Cardiac muscle cell (in vitro differentiated cells and primary cell): ENCODE measurements around the gene RC3H2. TPM values are rescaled to one million over a fixed set of nuclear protein-coding genes. Genes with fewer than 3 reads are reported as not detected.
"Not testable (repeated sequence)": the region's sequence is repeated elsewhere in the genome, so short reads cannot be mapped to it uniquely, and the experiment has no call there.

Experiments used
- DNase-seq, 2 donors: peaks; one replicate each; pipeline versions ENCODE4 v3.0.0 to v3.0.0-alpha.2; 2010 to 2017; ENCODE audit warnings: low read depth in 1 of 2, low spot score in 1 of 2
- H3K27ac ChIP-seq: fragments of 200-600 bp; sonication (generic); 2 replicates; pipeline ENCODE4 v1.5.1; 2016
- H3K27me3 ChIP-seq: fragments of 200-600 bp; sonication (generic); 2 replicates; pipeline ENCODE4 v1.6.0; 2016; ENCODE audit warnings: control low read depth
- H3K36me3 ChIP-seq: fragments of 200-600 bp; sonication (generic); 2 replicates; pipeline ENCODE4 v1.5.1; 2016; ENCODE audit warnings: control low read depth
- H3K4me1 ChIP-seq: fragments of 200-600 bp; sonication (generic); 2 replicates; pipeline ENCODE4 v1.8.1; 2017; ENCODE audit warnings: low read depth, mild to moderate bottlenecking, mixed run types
- H3K4me3 ChIP-seq: fragments of 200-600 bp; sonication (generic); 2 replicates; pipeline ENCODE4 v1.5.1; 2016; ENCODE audit warnings: mild to moderate bottlenecking
- H3K9me3 ChIP-seq: fragments of 200-600 bp; sonication (generic); 2 replicates; pipeline ENCODE4 v1.5.1; 2017; ENCODE audit warnings: low read depth, mild to moderate bottlenecking, control low read depth
- CTCF ChIP-seq: IDR thresholded peaks from 2 replicates; pipeline ENCODE4 v1.5.1; 2012; ENCODE audit warnings: low read depth, mild to moderate bottlenecking, low read length
- polyA plus RNA-seq: library from polyadenylated mRNA; unstranded; fragments of >200 nt; fragmentation: Nextera tagmentation; extraction: Ambion mirVana; gene quantifications from 2 replicates; pipeline ENCODE4 v1.2.1, GENCODE V29; 2016
- total RNA-seq: library from RNA; depleted of rRNA; stranded (reverse); fragments of >200 nt; gene quantifications from 2 replicates; pipeline ENCODE4 v1.2.3, GENCODE V29; 2016

RC3H2 gene
- total and polyA plus RNA-seq, 2 experiments from 2014 or later: 31.1 to 57.7 TPM

- H3K27me3 ChIP-seq: no peaks in the 10 kb centered on the region
- DNase-seq: no peak
- H3K36me3 ChIP-seq: peaks cover 21% of the 10 kb centered on the region
- no peak overlapping the region for H3K4me3 ChIP-seq
- H3K4me1 ChIP-seq: peaks cover 10% of the 10 kb centered on the region
- no peak overlapping the region for H3K27ac ChIP-seq
- no peak for TF ChIP-seq CTCF
- no peaks in the 10 kb centered on the region for H3K9me3 ChIP-seq
Observed at GRCh38 chr9:122897969-122898368, 7.2 kb downstream of the RC3H2 start.

GRCh38 chr9:122888480-122888879 is 16.7 kb downstream of the RC3H2 start:
- no peaks in the 10 kb centered on the region for H3K9me3 ChIP-seq
- no peak overlapping the region for H3K4me3 ChIP-seq
- TF ChIP-seq CTCF: no peak
- no peaks in the 10 kb centered on the region for H3K27me3 ChIP-seq
- no peaks in the 10 kb centered on the region for H3K4me1 ChIP-seq
- DNase-seq: no peak
- H3K27ac ChIP-seq: no peak overlapping the region
- peaks cover 57% of the 10 kb centered on the region for H3K36me3 ChIP-seq

DNA sequence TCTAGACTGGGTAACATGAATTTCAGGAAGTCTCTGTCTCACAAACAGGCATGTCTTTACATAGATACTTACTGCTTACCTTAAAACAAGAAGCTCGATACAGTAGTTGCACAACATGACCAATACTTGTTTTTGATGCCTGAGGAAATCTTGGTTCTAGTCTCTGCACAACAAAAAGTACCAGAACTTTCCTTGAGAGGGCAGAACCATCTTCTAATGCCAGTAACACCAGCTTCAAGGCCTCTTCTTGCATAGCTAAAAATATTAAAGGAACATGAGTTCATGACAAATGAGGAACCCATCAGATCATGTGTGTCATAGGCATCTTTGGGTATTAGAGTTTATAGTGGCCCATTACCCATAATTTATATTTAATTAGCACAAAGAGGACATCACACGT is 22.0 kb downstream of the RC3H2 start:
- Histone ChIP-seq H3K9me3 (no peaks in the 10 kb centered on the region), H3K27ac (peak overlapping the region; percentile 57), H3K27me3 (no peaks in the 10 kb centered on the region), H3K4me3 (no peak overlapping the region), H3K36me3 (peaks cover 46% of the 10 kb centered on the region), H3K4me1 (peaks cover 11% of the 10 kb centered on the region)
- DNase-seq: no peak
- TF ChIP-seq CTCF: no peak

GRCh38 chr9:122879443-122879842 is 25.7 kb downstream of the RC3H2 start:
- H3K36me3 ChIP-seq: peaks cover 63% of the 10 kb centered on the region

DNA sequence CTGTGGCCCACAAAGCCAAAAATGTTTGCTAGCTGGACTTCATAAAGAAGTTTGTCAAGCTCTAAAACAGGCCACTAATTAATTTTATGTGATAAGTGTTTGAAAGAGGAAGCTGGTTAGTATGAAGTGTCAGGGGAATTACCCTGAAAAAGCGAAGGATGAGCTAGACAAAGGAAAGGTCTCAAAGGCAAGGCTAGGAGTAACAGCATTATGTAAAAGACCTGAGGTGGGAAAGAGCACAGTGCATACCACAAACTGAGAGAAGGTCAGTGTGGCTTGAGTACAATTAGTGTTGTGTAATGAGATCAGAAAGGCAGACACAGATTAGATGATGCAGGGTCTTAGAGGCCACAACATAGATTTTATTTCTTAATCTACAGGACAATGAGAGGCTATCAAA is 29.6 kb downstream of the RC3H2 start:
- no peak for TF ChIP-seq CTCF
- no peaks in the 10 kb centered on the region for H3K9me3 ChIP-seq
- no peaks in the 10 kb centered on the region for H3K4me1 ChIP-seq
- no peak overlapping the region for H3K4me3 ChIP-seq
- no peaks in the 10 kb centered on the region for H3K27me3 ChIP-seq
- peaks cover 72% of the 10 kb centered on the region for H3K36me3 ChIP-seq
- DNase-seq: no peak
- no peak overlapping the region for H3K27ac ChIP-seq

More at GRCh38 chr9:122879443-122879842, 25.7 kb downstream of the RC3H2 start:
- H3K27me3 ChIP-seq: no peaks in the 10 kb centered on the region
- H3K4me3 ChIP-seq: no peak overlapping the region
- no peak overlapping the region for H3K27ac ChIP-seq
- peaks cover 11% of the 10 kb centered on the region for H3K4me1 ChIP-seq
- no peak for TF ChIP-seq CTCF
- no peak for DNase-seq
- H3K9me3 ChIP-seq: no peaks in the 10 kb centered on the region

GRCh38 chr9:122867276-122867675 is 37.9 kb downstream of the RC3H2 start:
- DNase-seq, H3K27ac ChIP-seq, H3K4me1 ChIP-seq, H3K9me3 ChIP-seq, H3K4me3 ChIP-seq, H3K27me3 ChIP-seq: not testable (repeated sequence)
- H3K36me3 ChIP-seq: peaks cover 25% of the 10 kb centered on the region
